BJ (cell line): ENCODE results near the gene ADARB2. TPM values are rescaled to one million over a fixed set of nuclear protein-coding genes. Genes with fewer than 3 reads are reported as not detected.
"Not testable (repeated sequence)": the region's sequence is repeated elsewhere in the genome, so short reads cannot be mapped to it uniquely, and the experiment has no call there.

Source experiments
- CTCF ChIA-PET: fragments of 350-600 bp; formaldehyde crosslinking; extraction: SDS; loops from one replicate; lab custom pipeline; 2021; ENCODE audit warnings: antibody characterized with exemption, inconsistent platforms; lab: Yijun Ruan, JAX
- POLR2A ChIA-PET: fragments of 300-600 bp; sonication (Branson Sonifier 250); formaldehyde crosslinking; extraction: SDS; loops from one replicate; lab custom pipeline; 2021; ENCODE audit warnings: antibody characterized with exemption; lab: Charles Lee
- DNase-seq: peaks from one replicate; pipeline ENCODE4 v3.0.0-alpha.2; 2011; ENCODE audit warnings: low read depth
- H3K27me3 ChIP-seq: 2 replicates; pipeline ENCODE4 v1.6.0; 2011; ENCODE audit warnings: low read length; ENCODE audit not compliant: control insufficient read depth, insufficient read depth
- H3K36me3 ChIP-seq: 2 replicates; pipeline ENCODE4 v1.5.1; 2011; ENCODE audit warnings: low read length; ENCODE audit not compliant: control insufficient read depth, insufficient read depth
- H3K4me3 ChIP-seq: 2 replicates; pipeline ENCODE4 v1.5.1; 2011; ENCODE audit warnings: low read depth, mild to moderate bottlenecking, control low read depth, low read length
- polyA plus RNA-seq: library from polyadenylated mRNA; depleted of rRNA; stranded (reverse); fragments of >200 nt; gene quantifications from 2 replicates; pipeline ENCODE4 v1.2.3, GENCODE V29; 2011
- TF ChIP-seq, protein P1 (sequence below): IDR thresholded peaks from 2 replicates; pipeline ENCODE4 v1.5.1; 2011; ENCODE audit warnings: low read depth, mild to moderate bottlenecking, control low read depth, inconsistent platforms, low read length, moderate library complexity; ENCODE audit not compliant: insufficient read depth

Gene ADARB2
- polyA plus RNA-seq, 1 experiment: not detected

DNA sequence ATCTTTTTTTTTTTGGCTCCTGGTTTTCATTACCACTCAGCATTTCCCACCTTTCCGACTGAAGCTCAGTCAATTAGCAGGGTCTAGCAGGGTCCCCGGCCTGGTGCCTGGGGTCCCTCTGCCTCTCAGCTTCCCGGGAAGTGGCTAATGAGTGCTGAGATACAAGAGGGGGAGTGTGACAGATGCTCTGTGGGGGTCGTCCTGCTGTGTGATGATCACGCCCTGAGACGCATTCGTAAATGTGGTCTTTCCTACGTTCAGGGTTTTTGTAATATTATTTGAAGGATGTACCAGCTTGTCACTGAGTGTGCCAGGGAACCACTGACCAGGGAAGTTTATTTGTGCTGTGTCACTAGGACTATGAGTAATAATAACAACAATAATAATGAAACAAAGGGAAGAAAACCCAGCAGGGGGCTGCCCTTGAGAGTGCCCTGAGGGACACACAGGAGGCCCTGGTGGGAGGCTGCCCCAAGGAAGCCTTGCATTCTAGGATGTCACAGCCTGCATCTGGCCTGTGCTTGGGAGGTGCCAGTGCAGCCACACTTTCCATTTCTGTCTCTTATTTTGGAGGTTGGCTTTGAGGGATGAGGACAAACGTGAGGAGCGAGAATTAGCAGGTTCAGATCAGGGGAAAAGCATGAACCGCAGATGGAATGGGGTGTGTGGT lies 337.8 kb downstream of the ADARB2 start:
- TF ChIP-seq, protein P1, sequence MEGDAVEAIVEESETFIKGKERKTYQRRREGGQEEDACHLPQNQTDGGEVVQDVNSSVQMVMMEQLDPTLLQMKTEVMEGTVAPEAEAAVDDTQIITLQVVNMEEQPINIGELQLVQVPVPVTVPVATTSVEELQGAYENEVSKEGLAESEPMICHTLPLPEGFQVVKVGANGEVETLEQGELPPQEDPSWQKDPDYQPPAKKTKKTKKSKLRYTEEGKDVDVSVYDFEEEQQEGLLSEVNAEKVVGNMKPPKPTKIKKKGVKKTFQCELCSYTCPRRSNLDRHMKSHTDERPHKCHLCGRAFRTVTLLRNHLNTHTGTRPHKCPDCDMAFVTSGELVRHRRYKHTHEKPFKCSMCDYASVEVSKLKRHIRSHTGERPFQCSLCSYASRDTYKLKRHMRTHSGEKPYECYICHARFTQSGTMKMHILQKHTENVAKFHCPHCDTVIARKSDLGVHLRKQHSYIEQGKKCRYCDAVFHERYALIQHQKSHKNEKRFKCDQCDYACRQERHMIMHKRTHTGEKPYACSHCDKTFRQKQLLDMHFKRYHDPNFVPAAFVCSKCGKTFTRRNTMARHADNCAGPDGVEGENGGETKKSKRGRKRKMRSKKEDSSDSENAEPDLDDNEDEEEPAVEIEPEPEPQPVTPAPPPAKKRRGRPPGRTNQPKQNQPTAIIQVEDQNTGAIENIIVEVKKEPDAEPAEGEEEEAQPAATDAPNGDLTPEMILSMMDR: no peak
- DNase-seq: no peak
- Histone ChIP-seq H3K4me3 (no peak overlapping the region), H3K27me3 (no peaks in the 10 kb centered on the region), H3K36me3 (no peaks in the 10 kb centered on the region)
- POLR2A ChIA-PET: no interaction called here
- CTCF ChIA-PET: no interaction called here

DNA sequence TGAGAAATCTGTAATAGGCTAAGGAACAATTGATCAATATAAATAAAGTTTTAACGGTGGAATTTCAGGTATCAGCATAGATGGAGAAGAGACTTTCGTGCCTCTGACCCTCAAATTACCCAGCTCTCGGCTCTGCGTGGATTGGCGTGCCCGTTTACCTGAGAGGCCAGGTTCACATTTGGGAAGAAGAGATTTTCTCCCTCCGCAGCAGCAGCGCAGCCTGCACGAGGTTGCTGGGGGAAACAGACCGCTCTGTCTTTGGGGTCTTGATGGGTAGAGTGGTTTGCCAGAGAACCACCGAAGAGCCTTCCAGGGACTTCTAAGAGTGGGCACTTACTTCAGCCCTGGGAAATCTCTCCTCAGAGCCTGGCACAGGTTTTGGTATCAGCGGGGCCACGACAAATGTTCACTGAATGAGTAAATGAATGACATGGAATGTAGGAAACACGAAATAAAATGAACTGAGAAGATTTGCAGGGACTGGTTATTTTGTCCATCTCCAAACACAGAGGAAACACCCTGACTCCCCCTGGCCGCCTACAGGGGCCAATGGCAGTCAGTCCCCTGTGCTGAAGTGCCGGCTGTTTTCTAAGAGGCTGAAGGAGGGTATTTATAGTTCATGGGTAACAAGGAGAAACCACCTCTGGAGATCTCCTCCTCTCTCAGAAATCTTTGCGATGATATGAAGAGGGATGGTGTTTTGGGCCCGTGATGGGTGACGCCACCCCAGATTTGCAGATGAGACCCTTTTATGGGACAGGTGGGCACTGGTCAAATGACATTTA lies 338.5 kb downstream of the ADARB2 start:
- CTCF ChIA-PET: no interaction called here

DNA sequence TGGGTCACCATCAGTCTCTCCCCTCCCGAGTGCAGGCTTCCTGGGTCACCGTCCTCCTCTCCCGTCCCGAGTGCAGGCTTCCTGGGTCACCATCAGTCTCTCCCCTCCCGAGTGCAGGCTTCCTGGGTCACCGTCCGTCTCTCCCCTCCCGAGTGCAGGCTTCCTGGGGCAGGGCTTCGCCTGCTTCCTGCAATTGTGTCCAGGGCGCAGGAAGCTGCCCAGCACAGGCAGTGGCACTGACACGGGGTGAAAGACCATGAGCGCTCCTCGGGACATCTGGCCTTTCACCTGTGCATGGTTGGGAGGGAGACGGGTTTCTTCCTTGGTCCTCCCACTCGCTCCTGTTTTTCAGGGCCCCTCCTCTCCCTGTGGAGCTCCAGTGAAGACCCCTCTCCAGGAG lies 339.2 kb downstream of the ADARB2 start:
- H3K4me3 ChIP-seq, CTCF ChIA-PET, H3K36me3 ChIP-seq, POLR2A ChIA-PET, DNase-seq, H3K27me3 ChIP-seq: not testable (repeated sequence)

More for the DNA sequence above, 338.5 kb downstream of the ADARB2 start:
- no peaks in the 10 kb centered on the region for H3K27me3 ChIP-seq
- no peak for DNase-seq
- H3K36me3 ChIP-seq: no peaks in the 10 kb centered on the region
- POLR2A ChIA-PET: no interaction called here
- no peak overlapping the region for H3K4me3 ChIP-seq
- TF ChIP-seq, protein P1: no peak

GRCh38 chr10:1396297-1396635 lies 341.1 kb downstream of the ADARB2 start:
- ChIA-PET CTCF (interaction anchor here (1.3 kb wide), 1 partner anchor 9 kb away, joined by 3 read pairs; no protein-coding TSS in a partner anchor), POLR2A (no interaction called here)
- H3K4me3 ChIP-seq: no peak overlapping the region
- H3K36me3 ChIP-seq: no peaks in the 10 kb centered on the region
- TF ChIP-seq, protein P1: no peak
- DNase-seq: no peak
- no peaks in the 10 kb centered on the region for H3K27me3 ChIP-seq

DNA sequence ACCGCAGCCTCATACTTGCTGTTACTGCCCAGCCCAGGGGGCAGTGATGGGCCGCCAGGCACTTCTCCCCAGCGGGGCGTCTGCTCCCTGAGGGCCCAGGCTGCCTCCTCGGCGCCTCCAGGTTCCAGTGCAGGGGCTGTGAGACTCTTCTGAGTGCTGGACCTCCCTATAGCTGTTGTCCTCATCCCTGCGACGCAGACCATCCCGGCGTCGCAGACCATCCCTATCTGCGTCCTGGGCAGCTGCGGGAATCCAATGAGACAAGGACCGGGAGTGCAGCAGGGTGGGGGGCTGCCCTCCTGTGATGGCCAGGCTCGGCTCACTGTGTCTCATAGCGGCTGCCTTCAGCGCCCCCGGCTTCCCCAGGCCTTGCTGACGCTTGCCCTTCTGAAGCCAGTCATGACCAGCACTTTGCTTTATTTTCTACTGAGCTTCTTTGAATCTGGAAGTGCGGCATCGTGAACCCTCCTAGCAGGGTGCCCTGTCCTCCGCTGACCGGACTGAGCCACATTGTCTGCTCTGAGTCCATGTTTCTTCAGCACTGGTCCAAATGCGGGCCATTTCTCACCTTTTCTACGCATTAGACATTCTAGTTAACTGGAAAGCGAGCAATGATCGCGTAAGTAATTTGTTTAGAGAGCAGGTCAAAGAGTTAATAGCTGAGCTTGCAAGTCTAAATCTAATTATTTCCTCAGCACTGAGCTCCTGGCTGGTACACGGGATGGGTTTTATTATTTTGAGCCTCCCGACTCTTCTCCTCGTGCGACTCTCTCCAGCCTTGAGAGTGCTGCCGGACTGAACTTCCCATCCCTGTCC lies 341.6 kb downstream of the ADARB2 start:
- Histone ChIP-seq H3K4me3 (no peak overlapping the region), H3K27me3 (no peaks in the 10 kb centered on the region), H3K36me3 (no peaks in the 10 kb centered on the region)
- TF ChIP-seq, protein P1: no peak
- CTCF ChIA-PET: interaction anchor here (1.3 kb wide), 1 partner anchor 9 kb away, joined by 3 read pairs; no protein-coding TSS in a partner anchor
- POLR2A ChIA-PET: no interaction called here
- no peak for DNase-seq
